Measurements from ENCODE around the gene TSPAN18.
A peak's percentile ranks its signal among the peaks of the same experiment; 100 is the strongest.

TSPAN18 gene

GRCh38 chr11:44878711-44879110 is 151.9 kb downstream of the TSPAN18 start:
- Histone ChIP-seq H3K4me1 (ENCODE audit: control insufficient read depth in 1 of 2, insufficient read depth in 2 of 2, low read length in 2 of 2) (peaks cover 0 to 3% of the 10 kb centered on the region in 2 donors), H3K27me3 (ENCODE audit: low read depth, low read length) (no peaks in the 10 kb centered on the region), H3K36me3 (ENCODE audit: control insufficient read depth in 1 of 2, insufficient read depth in 2 of 2, low read length in 2 of 2) (no peaks in the 10 kb centered on the region), H3K4me3 (ENCODE audit: low read depth in 1 of 2, low read length in 2 of 2) (no peak overlapping the region), H3K9me3 (ENCODE audit: control insufficient read depth in 1 of 2, low read length in 2 of 2) (no peaks in the 10 kb centered on the region), H3K27ac (ENCODE audit: low read length) (no peak overlapping the region)

DNA sequence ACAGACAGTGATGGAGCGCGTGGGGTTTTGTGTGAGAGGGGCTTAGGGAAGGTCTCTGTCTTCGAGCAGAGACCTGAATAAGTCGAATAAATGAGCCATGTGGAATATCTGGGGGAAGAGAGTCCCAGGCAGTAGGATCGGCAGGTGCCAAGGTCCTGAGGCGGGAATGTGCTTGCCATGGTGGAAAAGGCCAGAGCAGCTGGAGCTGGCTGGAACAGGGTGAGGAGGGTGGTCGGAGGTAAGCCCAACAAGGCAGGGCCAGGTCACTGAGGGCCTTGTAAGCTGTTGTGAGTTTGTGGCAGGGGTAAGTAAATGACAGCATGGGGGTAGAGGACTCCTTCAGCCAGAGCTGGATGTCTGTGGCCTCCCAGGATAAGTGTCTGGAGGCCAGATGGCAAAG is 152.7 kb downstream of the TSPAN18 start:
- Histone ChIP-seq H3K4me3 (ENCODE audit: low read depth in 1 of 2, low read length in 2 of 2) (no peak overlapping the region), H3K27ac (ENCODE audit: low read length) (no peak overlapping the region), H3K27me3 (ENCODE audit: low read depth, low read length) (no peaks in the 10 kb centered on the region), H3K9me3 (ENCODE audit: control insufficient read depth in 1 of 2, low read length in 2 of 2) (no peaks in the 10 kb centered on the region), H3K36me3 (ENCODE audit: control insufficient read depth in 1 of 2, insufficient read depth in 2 of 2, low read length in 2 of 2) (no peaks in the 10 kb centered on the region), H3K4me1 (ENCODE audit: control insufficient read depth in 1 of 2, insufficient read depth in 2 of 2, low read length in 2 of 2) (peaks cover 0 to 3% of the 10 kb centered on the region in 2 donors)

GRCh38 chr11:44880511-44880910 is 153.7 kb downstream of the TSPAN18 start:
- no peaks in the 10 kb centered on the region for H3K27me3 ChIP-seq (ENCODE audit: low read depth, low read length)
- H3K27ac ChIP-seq (ENCODE audit: low read length), result no peak overlapping the region
- peaks cover 0 to 13% of the 10 kb centered on the region in 2 donors for H3K4me1 ChIP-seq (ENCODE audit: control insufficient read depth in 1 of 2, insufficient read depth in 2 of 2, low read length in 2 of 2)
- H3K4me3 ChIP-seq (ENCODE audit: low read depth in 1 of 2, low read length in 2 of 2), result no peak overlapping the region
- H3K9me3 ChIP-seq (ENCODE audit: control insufficient read depth in 1 of 2, low read length in 2 of 2), result no peaks in the 10 kb centered on the region
- no peaks in the 10 kb centered on the region for H3K36me3 ChIP-seq (ENCODE audit: control insufficient read depth in 1 of 2, insufficient read depth in 2 of 2, low read length in 2 of 2)

DNA sequence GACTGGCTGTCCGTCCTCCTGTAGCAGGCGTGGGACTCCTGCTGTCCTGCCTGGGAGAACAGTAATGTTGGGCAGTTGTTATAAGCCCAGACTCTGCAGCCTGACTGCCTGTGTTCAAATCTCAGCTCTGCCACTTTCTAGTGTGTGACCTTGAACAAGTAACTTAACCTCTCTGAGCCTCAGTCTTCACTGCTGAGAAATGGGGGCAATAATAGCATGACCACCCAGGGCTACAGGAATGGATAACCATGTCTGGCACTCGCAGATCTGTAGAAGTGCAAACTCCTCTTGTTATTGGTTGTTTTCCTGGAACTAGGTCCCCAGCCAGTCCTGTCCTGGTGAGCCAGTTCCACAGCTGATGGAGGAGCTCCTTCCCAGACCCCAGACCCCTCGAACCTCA is 154.2 kb downstream of the TSPAN18 start:
- Histone ChIP-seq H3K4me3 (ENCODE audit: low read depth in 1 of 2, low read length in 2 of 2) (no peak overlapping the region), H3K27me3 (ENCODE audit: low read depth, low read length) (no peaks in the 10 kb centered on the region), H3K4me1 (ENCODE audit: control insufficient read depth in 1 of 2, insufficient read depth in 2 of 2, low read length in 2 of 2) (peaks cover 0 to 18% of the 10 kb centered on the region in 2 donors), H3K27ac (ENCODE audit: low read length) (no peak overlapping the region), H3K9me3 (ENCODE audit: control insufficient read depth in 1 of 2, low read length in 2 of 2) (no peaks in the 10 kb centered on the region), H3K36me3 (ENCODE audit: control insufficient read depth in 1 of 2, insufficient read depth in 2 of 2, low read length in 2 of 2) (no peaks in the 10 kb centered on the region)

- Histone ChIP-seq H3K4me1 (ENCODE audit: control insufficient read depth in 1 of 2, insufficient read depth in 2 of 2, low read length in 2 of 2) (peaks cover 18 to 19% of the 10 kb centered on the region in 2 donors), H3K36me3 (ENCODE audit: control insufficient read depth in 1 of 2, insufficient read depth in 2 of 2, low read length in 2 of 2) (no peaks in the 10 kb centered on the region), H3K27ac (ENCODE audit: low read length) (peak overlapping the region; percentile 75), H3K4me3 (ENCODE audit: low read depth in 1 of 2, low read length in 2 of 2) (no peak overlapping the region), H3K27me3 (ENCODE audit: low read depth, low read length) (no peaks in the 10 kb centered on the region), H3K9me3 (ENCODE audit: control insufficient read depth in 1 of 2, low read length in 2 of 2) (no peaks in the 10 kb centered on the region)
These were observed 156.5 kb downstream of the TSPAN18 start for GRCh38 chr11:44883277-44883676.

DNA sequence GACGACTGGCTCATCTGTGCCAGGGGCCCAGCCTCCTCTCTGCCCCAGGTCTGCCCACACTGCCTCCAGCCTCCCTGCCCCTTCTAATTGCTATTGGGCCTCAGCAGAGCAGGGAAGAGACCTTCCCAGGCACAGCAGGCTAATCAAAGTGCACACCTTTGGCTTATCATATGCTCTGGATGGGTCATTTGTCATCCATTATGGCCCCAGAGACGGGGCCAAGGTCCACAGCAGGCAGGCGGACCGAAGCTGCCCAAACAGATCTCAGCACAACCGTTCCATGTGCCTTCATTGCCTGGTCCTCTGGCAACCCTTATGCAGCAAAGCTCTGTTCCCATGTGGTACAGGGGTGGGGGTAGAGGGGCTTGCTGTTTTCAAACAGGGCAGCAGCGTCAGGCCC is 157.3 kb downstream of the TSPAN18 start:
- Histone ChIP-seq H3K9me3 (ENCODE audit: control insufficient read depth in 1 of 2, low read length in 2 of 2) (no peaks in the 10 kb centered on the region), H3K4me1 (ENCODE audit: control insufficient read depth in 1 of 2, insufficient read depth in 2 of 2, low read length in 2 of 2) (peaks cover 18 to 19% of the 10 kb centered on the region in 2 donors), H3K36me3 (ENCODE audit: control insufficient read depth in 1 of 2, insufficient read depth in 2 of 2, low read length in 2 of 2) (no peaks in the 10 kb centered on the region)

DNA sequence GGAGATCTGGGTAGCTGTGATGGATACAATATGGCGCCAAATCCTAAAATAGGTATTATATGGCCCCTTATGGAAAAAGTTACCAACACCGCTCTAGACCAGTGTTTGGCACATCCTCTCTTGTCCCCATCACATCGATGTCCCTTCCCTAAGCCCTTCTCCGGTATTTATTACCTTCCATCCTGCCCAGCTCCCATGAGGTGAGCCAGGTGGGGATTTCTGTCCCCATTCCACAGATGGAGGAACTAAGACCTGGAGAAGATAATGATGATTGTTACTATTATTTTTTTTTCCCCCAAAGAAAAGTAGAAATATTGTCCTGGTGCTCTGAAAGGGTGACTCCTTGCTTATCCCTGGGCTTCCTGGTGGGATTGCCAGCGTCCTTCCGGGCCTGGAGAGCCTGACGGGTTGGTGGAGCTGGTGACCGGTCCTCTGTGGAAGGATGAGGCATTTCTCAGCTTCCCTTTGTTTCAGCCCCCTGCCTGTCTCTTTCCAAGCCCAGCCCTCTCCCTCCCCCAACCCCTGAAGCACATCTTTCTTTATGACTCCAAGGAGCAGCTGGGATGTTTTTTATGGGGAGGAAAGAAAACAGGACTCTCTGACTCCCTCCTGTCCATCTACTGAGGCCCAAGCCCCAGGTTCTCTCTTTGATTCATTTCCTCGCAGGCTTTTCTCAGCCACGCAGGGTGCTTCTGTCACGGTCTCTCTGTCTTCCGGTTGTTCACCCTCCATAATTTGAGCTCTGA is 158.5 kb downstream of the TSPAN18 start:
- Histone ChIP-seq H3K27ac (ENCODE audit: low read length) (peak overlapping the region; percentile 64), H3K4me3 (ENCODE audit: low read depth in 1 of 2, low read length in 2 of 2) (no peak overlapping the region), H3K4me1 (ENCODE audit: control insufficient read depth in 1 of 2, insufficient read depth in 2 of 2, low read length in 2 of 2) (peaks cover 18 to 19% of the 10 kb centered on the region in 2 donors)

More for the DNA sequence above, 157.3 kb downstream of the TSPAN18 start:
- H3K27me3 ChIP-seq (ENCODE audit: low read depth, low read length), result no peaks in the 10 kb centered on the region
- H3K4me3 ChIP-seq (ENCODE audit: low read depth in 1 of 2, low read length in 2 of 2), result no peak overlapping the region
- H3K27ac ChIP-seq (ENCODE audit: low read length), result peak overlapping the region; percentile 64

GRCh38 chr11:44885919-44886789 is 159.4 kb downstream of the TSPAN18 start:
- Histone ChIP-seq H3K9me3 (ENCODE audit: control insufficient read depth in 1 of 2, low read length in 2 of 2) (no peaks in the 10 kb centered on the region), H3K4me1 (ENCODE audit: control insufficient read depth in 1 of 2, insufficient read depth in 2 of 2, low read length in 2 of 2) (peaks cover 18 to 19% of the 10 kb centered on the region in 2 donors), H3K36me3 (ENCODE audit: control insufficient read depth in 1 of 2, insufficient read depth in 2 of 2, low read length in 2 of 2) (no peaks in the 10 kb centered on the region), H3K27me3 (ENCODE audit: low read depth, low read length) (no peaks in the 10 kb centered on the region), H3K27ac (ENCODE audit: low read length) (peak overlapping the region; percentile 26), H3K4me3 (ENCODE audit: low read depth in 1 of 2, low read length in 2 of 2) (no peak overlapping the region)

More for the DNA sequence above, 158.5 kb downstream of the TSPAN18 start:
- Histone ChIP-seq H3K27me3 (ENCODE audit: low read depth, low read length) (no peaks in the 10 kb centered on the region), H3K36me3 (ENCODE audit: control insufficient read depth in 1 of 2, insufficient read depth in 2 of 2, low read length in 2 of 2) (no peaks in the 10 kb centered on the region), H3K9me3 (ENCODE audit: control insufficient read depth in 1 of 2, low read length in 2 of 2) (no peaks in the 10 kb centered on the region)

- Histone ChIP-seq H3K36me3 (ENCODE audit: control insufficient read depth in 1 of 2, insufficient read depth in 2 of 2, low read length in 2 of 2) (no peaks in the 10 kb centered on the region), H3K4me1 (ENCODE audit: control insufficient read depth in 1 of 2, insufficient read depth in 2 of 2, low read length in 2 of 2) (peaks cover 18 to 19% of the 10 kb centered on the region in 2 donors), H3K4me3 (ENCODE audit: low read depth in 1 of 2, low read length in 2 of 2) (no peak overlapping the region), H3K9me3 (ENCODE audit: control insufficient read depth in 1 of 2, low read length in 2 of 2) (no peaks in the 10 kb centered on the region), H3K27me3 (ENCODE audit: low read depth, low read length) (no peaks in the 10 kb centered on the region), H3K27ac (ENCODE audit: low read length) (peak overlapping the region; percentile 2)
These were observed 160.0 kb downstream of the TSPAN18 start for GRCh38 chr11:44886790-44887140.

DNA sequence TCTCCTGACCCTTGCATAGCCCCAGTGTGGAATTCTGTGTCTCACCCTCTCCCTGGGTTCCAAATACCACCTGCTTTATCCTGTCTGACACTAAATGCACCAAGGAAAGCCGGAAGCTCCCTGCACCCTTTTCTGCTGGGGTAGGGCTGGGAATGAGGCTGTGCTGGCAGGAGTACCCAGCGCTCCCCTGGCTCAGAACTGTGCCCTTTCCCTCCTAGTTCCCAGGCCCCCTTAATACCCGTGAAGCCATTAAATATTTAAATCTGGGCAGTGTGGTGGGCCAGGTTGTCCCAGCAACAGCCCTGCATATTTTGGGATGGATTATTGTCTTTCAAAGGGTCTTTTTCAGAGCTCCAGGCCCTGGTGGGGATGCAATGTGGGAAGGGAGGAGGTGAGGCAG is 160.9 kb downstream of the TSPAN18 start:
- H3K4me3 ChIP-seq (ENCODE audit: low read depth in 1 of 2, low read length in 2 of 2), result no peak overlapping the region
- no peak overlapping the region for H3K27ac ChIP-seq (ENCODE audit: low read length)
- peaks cover 18 to 20% of the 10 kb centered on the region in 2 donors for H3K4me1 ChIP-seq (ENCODE audit: control insufficient read depth in 1 of 2, insufficient read depth in 2 of 2, low read length in 2 of 2)
- no peaks in the 10 kb centered on the region for H3K27me3 ChIP-seq (ENCODE audit: low read depth, low read length)
- H3K36me3 ChIP-seq (ENCODE audit: control insufficient read depth in 1 of 2, insufficient read depth in 2 of 2, low read length in 2 of 2), result no peaks in the 10 kb centered on the region
- no peaks in the 10 kb centered on the region for H3K9me3 ChIP-seq (ENCODE audit: control insufficient read depth in 1 of 2, low read length in 2 of 2)

DNA sequence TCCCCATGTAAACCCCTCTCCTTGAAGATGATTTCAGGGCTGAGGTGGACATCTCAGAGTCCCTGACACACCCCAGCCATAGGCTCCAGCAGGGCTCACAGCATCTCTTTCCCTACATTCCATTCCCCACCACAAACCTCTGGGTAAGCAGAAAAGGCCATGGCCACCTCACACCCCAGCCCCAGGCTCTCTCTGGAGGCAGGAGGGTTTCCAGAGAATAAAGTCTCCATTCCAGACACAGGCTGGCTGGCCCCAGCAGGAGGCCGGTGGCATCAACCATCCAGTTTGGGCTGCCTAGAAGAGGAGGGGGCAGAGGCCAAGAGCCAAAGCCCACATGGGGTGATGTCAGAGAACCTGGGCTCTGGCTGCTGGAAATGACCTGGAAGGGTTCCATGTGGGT is 162.5 kb downstream of the TSPAN18 start:
- no peaks in the 10 kb centered on the region for H3K36me3 ChIP-seq (ENCODE audit: control insufficient read depth in 1 of 2, insufficient read depth in 2 of 2, low read length in 2 of 2)
- no peak overlapping the region for H3K4me3 ChIP-seq (ENCODE audit: low read depth in 1 of 2, low read length in 2 of 2)
- H3K27me3 ChIP-seq (ENCODE audit: low read depth, low read length), result no peaks in the 10 kb centered on the region
- no peak overlapping the region for H3K27ac ChIP-seq (ENCODE audit: low read length)
- H3K9me3 ChIP-seq (ENCODE audit: control insufficient read depth in 1 of 2, low read length in 2 of 2), result no peaks in the 10 kb centered on the region
- peaks cover 28 to 34% of the 10 kb centered on the region in 2 donors for H3K4me1 ChIP-seq (ENCODE audit: control insufficient read depth in 1 of 2, insufficient read depth in 2 of 2, low read length in 2 of 2)
